Measurements from ENCODE around the gene ZNF582. TPM values are rescaled to one million over a fixed set of nuclear protein-coding genes. Genes with fewer than 3 reads are reported as not detected.
A peak's percentile ranks its signal among the peaks of the same experiment; 100 is the strongest.

ZNF582 gene
- total and polyA plus RNA-seq, 10 donors = 2.7 to 8.1 (median 4.9) TPM

DNA sequence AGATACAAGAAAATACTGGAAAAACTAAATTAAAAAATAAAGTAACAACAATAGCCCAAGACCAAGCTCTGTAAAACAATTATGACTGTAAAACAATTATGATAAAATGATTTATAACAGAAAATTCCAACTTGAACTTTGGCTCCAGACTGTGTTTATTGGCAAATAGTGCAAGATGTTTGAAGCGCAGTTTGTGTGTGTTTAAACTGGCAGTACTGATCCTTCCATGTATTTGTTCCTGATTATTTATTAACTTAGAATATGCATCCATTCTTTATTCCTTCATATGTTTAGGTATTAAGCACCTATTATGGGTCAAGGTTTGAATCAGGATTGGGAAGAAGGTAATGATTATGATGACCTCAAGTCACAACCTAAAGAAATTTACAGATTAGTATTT is 37.8 kb downstream of the ZNF582 start:
- no peak overlapping the region for H3K4me3 ChIP-seq
- H3K4me1 ChIP-seq = no peaks in the 10 kb centered on the region
- H3K9me3 ChIP-seq = peaks cover 0 to 26% (median 20%) of the 10 kb centered on the region in 8 donors
- 89 to 100% (median 97%) methylated on average over 1 of the region's 1 CpG for WGBS, 5 donors
- H3K36me3 ChIP-seq = no peaks in the 10 kb centered on the region
- intact Hi-C loops (cut with DNase I; ENCODE audit: low total_unique reads) = no loop called here
- TF ChIP-seq, protein P1, sequence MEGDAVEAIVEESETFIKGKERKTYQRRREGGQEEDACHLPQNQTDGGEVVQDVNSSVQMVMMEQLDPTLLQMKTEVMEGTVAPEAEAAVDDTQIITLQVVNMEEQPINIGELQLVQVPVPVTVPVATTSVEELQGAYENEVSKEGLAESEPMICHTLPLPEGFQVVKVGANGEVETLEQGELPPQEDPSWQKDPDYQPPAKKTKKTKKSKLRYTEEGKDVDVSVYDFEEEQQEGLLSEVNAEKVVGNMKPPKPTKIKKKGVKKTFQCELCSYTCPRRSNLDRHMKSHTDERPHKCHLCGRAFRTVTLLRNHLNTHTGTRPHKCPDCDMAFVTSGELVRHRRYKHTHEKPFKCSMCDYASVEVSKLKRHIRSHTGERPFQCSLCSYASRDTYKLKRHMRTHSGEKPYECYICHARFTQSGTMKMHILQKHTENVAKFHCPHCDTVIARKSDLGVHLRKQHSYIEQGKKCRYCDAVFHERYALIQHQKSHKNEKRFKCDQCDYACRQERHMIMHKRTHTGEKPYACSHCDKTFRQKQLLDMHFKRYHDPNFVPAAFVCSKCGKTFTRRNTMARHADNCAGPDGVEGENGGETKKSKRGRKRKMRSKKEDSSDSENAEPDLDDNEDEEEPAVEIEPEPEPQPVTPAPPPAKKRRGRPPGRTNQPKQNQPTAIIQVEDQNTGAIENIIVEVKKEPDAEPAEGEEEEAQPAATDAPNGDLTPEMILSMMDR (IDR thresholded peaks at IDR 0.05 in 8 of 11, conservative IDR thresholded peaks at IDR 0.05 in 3 of 11) = no peak
- TF ChIP-seq POLR2AphosphoS5 (IDR thresholded peaks at IDR 0.05) (no peak), POLR2A (IDR thresholded peaks at IDR 0.05) (no peak)
- no peak overlapping the region for H3K27ac ChIP-seq
- no peaks in the 10 kb centered on the region for H3K27me3 ChIP-seq (replicated peaks in 1 of 7)
- DNase-seq = no peak

DNA sequence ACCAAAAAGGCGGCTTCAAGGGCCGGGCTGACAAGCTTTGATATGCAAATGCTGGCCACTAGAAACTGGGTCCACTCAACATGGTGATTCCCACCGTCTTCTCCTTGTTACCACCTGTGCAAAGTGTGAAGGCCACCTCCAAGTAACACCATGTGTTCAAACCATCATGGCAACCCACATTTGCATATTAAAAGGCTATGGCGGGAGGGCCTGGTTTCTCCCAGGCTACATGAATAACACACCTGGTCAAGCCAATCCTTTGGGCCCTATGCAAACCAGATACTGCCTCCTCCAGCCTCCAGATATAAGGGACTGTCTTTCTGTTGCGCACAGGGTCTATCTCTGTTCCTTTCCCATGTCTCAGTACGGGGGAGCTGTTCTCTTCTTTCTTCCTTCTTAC is 42.1 kb downstream of the ZNF582 start:
- TF ChIP-seq, protein P1 (IDR thresholded peaks at IDR 0.05 in 8 of 11, conservative IDR thresholded peaks at IDR 0.05 in 3 of 11) = no peak
- no peak for TF ChIP-seq POLR2AphosphoS5 (IDR thresholded peaks at IDR 0.05)
- TF ChIP-seq POLR2A (IDR thresholded peaks at IDR 0.05) = no peak
- Histone ChIP-seq H3K36me3 (no peaks in the 10 kb centered on the region), H3K4me3 (no peak overlapping the region), H3K4me1 (no peaks in the 10 kb centered on the region), H3K27ac (no peak overlapping the region), H3K27me3 (replicated peaks in 1 of 7) (no peaks in the 10 kb centered on the region), H3K9me3 (no peaks in the 10 kb centered on the region)
- intact Hi-C loops (cut with DNase I; ENCODE audit: low total_unique reads) = no loop called here
- WGBS, 5 donors = 77 to 89% (median 81%) methylated on average over 6 of the region's 6 CpGs
- no peak for DNase-seq

DNA sequence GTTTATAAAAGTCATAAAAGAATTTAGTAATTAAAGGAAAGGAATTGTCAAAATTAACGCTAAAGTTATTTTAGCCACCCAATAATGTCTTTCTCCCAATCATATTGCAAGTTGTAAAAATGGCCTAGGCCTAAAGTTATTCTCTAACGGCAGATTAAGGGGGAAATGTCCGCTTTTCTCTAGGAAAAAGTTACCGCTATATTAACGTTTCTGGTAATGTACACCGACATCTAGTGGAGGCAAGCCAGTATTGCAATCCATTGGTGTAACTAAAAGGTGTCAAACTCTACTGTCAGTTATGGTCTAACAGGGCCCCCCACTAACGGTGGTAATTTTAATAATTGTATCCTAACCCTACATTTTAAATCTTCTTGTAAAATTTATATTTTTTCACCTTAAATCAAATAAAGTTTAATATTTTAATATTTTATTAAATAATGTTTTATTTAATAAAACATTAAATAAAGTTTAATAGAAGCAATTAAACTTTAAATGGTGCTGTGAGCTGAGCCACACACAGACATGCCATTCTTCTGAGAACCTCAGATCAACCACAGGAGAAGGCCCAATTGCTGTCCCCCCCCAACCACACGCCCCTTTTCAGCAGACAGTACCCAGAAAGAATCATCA is 42.8 kb downstream of the ZNF582 start:
- no peak for DNase-seq
- 15 to 20% (median 18%) methylated on average over 8 of the region's 8 CpGs for WGBS, 5 donors
- H3K27me3 ChIP-seq (replicated peaks in 1 of 7) = no peaks in the 10 kb centered on the region
- no peaks in the 10 kb centered on the region for H3K9me3 ChIP-seq
- H3K4me3 ChIP-seq = no peak overlapping the region
- TF ChIP-seq POLR2AphosphoS5 (IDR thresholded peaks at IDR 0.05) = no peak
- TF ChIP-seq, protein P1 (IDR thresholded peaks at IDR 0.05 in 8 of 11, conservative IDR thresholded peaks at IDR 0.05 in 3 of 11) = peak; percentile 49 to 88 (median 79)
- no peak for TF ChIP-seq POLR2A (IDR thresholded peaks at IDR 0.05)
- H3K4me1 ChIP-seq = no peaks in the 10 kb centered on the region
- H3K27ac ChIP-seq = no peak overlapping the region
- no peaks in the 10 kb centered on the region for H3K36me3 ChIP-seq
- intact Hi-C loops (cut with DNase I; ENCODE audit: low total_unique reads) = no loop called here

DNA sequence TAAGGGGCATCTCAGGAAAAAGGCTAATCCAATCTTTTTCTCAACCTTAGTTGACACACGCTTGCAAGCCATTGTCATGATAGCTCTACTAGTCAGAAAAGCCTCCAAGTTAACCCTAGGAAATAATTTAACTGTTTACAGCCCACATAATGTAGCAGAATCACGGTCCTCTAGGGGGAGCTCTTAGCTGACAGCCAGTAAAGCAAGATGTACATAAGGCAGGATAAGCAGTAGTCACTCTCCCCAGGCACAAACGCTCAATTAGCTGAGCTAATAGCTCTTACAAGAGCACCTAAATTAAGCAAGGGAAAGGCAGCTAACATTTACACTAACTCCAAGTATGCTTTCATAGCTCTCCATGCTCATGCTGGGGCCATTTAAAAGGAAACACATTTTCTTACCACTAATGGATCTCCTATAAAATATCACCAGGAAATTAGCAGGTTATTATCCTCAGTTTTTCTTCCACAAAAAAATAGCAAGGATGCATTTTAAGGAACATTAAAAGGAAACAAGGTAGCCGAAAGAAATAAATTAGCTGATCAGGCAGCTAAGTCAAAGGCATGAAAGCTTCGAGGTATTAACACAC is 45.0 kb downstream of the ZNF582 start:
- H3K27me3 ChIP-seq (replicated peaks in 1 of 7) = no peaks in the 10 kb centered on the region
- H3K4me1 ChIP-seq = no peaks in the 10 kb centered on the region
- DNase-seq = no peak
- WGBS, 5 donors = 65 to 86% (median 73%) methylated on average over 5 of the region's 5 CpGs
- intact Hi-C loops (cut with DNase I; ENCODE audit: low total_unique reads) = loop anchor here (10.0 kb wide), 1 partner anchor 274 kb away; no protein-coding TSS in a partner anchor
- no peak for TF ChIP-seq POLR2A (IDR thresholded peaks at IDR 0.05)
- no peak for TF ChIP-seq POLR2AphosphoS5 (IDR thresholded peaks at IDR 0.05)
- TF ChIP-seq, protein P1 (IDR thresholded peaks at IDR 0.05 in 8 of 11, conservative IDR thresholded peaks at IDR 0.05 in 3 of 11) = peak in 1 of 11 experiments; percentile 8
- no peaks in the 10 kb centered on the region for H3K36me3 ChIP-seq
- H3K9me3 ChIP-seq = no peaks in the 10 kb centered on the region
- H3K4me3 ChIP-seq = no peak overlapping the region
- H3K27ac ChIP-seq = no peak overlapping the region

Data from spleen (tissue), 11 donors.